HG03196 (cell line): ENCODE results near the gene MYLK.

Experiments
- ATAC-seq: cut with Tn5 transposase; IDR thresholded peaks from one replicate; pipeline ENCODE4 v1.9.1; 2021; ENCODE audit not compliant: unreplicated experiment

MYLK gene

DNA sequence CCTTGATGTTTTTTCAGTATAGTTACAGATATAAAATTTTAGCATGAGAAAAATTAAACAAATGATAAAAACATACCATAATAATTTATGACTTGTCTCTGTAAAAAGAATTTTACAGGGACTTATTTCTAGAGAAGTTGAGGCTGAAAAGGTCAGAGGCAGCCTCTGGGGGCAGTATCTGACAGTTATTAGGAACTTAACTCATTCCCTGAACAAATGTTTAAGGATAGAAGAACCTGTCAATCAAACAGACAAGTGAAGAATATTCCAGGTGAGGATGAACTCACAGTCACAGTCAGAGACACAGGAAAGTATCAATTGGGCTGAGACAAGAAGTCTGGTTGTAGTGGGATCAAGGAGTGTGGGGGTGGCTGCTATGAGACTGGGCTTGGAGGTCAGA is 7.3 kb downstream of the MYLK start:
- no peak for ATAC-seq

GRCh38 chr3:123872621-123873020 is 11.5 kb downstream of the MYLK start:
- ATAC-seq: no peak

DNA sequence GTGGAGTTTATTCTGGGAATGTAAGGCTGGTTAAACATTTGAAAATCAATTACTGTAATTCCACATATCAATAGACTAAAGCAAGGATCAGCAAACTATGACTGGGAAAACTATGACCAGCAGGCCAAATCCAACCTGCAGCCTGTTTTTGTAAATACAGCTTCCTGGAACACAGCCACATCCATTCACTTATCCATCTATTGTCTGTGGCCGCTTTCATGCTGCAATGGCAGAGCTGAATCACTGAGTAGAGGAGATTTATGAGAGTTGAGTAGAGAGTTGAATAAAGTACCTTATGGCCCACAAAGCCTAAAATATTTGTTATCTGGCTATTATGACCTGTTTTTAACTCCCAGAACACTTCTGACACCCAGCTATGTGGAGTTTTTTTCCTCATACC is 12.2 kb downstream of the MYLK start:
- no peak for ATAC-seq

DNA sequence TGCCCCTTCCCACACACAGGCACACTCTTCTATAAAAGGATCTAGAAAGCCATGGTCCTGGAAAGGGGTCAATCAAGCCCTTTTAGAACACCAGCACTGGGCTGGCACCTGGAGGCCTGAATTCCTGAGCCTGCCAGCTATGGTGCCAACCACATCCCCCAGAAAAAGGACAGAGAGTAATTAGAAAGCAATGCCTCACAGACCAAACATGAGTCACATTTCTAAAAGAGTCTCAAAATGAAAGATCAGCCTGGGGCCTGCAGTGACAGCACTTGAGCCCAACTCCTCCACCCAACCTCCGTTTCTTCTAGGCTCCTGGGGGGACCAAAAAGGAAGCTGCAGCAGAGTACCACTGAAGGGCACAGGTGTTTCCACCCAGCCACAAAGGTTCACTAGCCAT is 14.1 kb downstream of the MYLK start:
- ATAC-seq: no peak

DNA sequence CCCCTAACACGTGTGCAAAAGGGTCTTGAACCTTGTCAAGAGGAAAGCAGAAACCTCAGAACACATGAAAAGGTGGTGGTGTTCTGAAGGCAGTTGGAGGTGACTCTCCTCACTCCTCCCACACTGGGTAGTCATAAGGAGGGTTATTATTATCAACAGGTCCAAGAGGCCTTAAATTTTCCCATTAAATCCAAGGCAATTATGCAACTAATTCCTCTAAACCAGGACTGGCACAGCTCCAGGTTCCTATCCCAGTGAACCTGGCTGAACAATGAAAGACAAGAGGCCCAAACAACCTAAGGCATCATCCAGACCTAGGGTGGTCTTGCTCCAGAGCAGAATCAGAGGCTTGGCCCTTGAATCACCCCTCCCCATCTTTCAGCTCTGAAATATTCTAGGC is 15.0 kb downstream of the MYLK start:
- ATAC-seq: no peak

- ATAC-seq: no peak
Observed at GRCh38 chr3:123864706-123865105, 19.4 kb downstream of the MYLK start.

- no peak for ATAC-seq
Observed at GRCh38 chr3:123862152-123862551, 22.0 kb downstream of the MYLK start.

DNA sequence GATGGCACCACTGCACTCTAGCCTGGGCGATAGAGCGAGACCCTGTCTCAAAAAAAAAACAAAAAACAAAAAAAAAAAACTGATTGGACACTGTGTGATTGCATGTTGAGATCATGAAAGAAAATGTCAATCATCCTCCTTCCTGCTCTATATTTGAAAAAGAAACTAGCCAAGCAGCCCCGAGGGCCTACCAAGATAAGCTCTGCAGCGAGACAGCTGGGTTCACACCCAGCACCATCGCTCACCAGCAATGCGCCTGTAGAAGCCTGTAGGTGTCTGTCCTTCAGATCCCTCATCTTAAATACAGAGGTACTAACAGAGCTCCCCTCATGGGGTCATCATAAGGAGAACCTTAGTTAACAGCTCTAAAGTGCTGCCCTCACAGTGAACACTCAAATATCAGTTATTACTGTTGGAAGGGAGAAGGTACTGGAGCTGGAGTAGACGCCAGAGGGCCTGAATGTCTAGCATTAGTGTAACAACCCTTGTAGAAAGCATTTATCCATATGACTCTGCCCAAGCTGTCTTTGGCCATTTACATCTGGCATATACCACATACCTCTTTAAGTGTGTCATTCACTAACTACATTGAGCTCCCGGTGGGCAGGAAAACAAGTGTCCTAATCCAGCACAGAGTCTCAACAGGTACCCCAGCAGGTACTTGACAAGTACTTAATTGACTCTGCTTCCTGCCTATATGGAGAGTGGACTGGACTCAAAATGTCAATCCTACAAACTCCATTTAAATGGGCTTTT is 22.9 kb downstream of the MYLK start:
- no peak for ATAC-seq

DNA sequence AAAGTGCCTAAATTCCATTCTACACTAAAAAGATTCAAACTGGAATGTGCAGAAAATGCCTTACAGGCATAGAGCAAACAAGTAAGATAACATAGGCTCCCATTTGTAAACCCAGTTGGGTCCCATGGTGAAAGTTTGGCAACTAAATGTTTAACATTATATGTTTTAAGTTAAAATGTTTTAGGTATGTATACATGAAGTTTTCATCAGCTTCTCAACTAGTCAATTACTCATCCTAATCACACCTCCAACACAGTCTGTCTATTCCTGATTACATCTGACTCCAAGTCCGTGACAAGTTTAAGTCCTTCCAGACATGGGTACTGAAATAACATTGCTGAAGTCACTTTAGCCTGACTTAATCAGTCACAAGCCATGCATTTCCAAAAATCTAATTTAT is 25.0 kb downstream of the MYLK start:
- ATAC-seq: no peak

DNA sequence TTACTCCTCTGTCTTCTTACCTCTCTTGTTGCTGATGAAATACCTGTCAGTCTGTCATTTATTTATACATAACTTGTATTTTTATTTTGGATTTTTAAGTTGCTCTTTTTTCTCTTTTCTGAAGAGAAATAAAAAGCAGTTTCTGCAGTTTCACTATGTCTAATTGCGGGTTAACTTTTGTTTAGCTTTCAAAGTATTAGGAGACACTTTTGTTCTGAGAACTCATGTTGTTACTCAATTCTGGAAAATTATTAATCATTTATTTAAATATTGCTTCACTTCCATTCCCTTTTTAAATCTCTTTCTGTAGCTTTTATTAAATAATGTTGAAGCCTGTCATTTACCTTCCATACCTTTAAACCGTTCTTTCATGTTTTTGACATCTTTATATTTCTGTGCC is 29.2 kb downstream of the MYLK start:
- no peak for ATAC-seq

GRCh38 chr3:123853686-123854372 is 30.3 kb downstream of the MYLK start:
- no peak for ATAC-seq

GRCh38 chr3:123847209-123847608 is 36.9 kb downstream of the MYLK start:
- ATAC-seq: no peak

GRCh38 chr3:123843668-123844067 is 40.5 kb downstream of the MYLK start:
- ATAC-seq: no peak

- no peak for ATAC-seq
Observed at GRCh38 chr3:123842711-123843110, 41.4 kb downstream of the MYLK start.

- no peak for ATAC-seq
Observed at GRCh38 chr3:123841476-123842238, 42.5 kb downstream of the MYLK start.

- no peak for ATAC-seq
Observed at GRCh38 chr3:123840961-123841360, 43.2 kb downstream of the MYLK start.

DNA sequence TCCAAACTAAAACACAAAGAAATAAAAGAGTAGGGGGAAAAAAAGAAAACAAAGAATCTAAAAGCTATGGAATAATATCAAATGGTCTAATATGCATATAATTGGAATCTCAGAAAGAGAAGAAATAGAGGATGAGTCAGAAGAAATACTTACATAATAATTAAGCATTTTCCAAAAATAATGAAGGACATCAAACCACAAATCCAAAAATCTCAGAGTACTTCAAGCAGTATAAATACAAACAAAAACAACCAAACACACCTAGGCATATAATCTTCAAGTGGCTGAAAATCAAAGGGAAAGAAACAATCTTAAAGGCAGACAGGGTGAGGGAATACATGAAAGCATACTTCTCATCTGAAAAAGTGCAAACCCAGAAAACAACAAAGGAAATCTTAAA is 46.3 kb downstream of the MYLK start:
- ATAC-seq: no peak

DNA sequence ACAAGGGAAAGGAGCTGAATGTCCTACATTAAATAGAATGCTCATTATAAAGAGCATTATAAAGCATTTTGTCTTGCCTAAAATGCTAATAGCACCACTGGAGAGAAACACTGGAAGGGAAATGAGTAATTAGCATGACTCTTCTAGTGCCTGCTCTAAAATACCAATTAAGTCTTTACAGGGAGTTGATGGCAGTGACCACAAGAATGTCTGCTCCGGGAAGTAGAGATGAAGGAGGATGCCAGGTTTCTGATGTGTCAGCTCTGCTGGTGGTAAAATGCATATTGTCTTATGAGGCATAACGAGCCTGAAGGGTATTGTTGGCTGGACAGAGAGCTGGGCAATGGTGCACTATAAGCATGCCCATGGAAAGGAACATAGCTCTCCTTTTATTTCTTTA is 49.5 kb downstream of the MYLK start:
- no peak for ATAC-seq

DNA sequence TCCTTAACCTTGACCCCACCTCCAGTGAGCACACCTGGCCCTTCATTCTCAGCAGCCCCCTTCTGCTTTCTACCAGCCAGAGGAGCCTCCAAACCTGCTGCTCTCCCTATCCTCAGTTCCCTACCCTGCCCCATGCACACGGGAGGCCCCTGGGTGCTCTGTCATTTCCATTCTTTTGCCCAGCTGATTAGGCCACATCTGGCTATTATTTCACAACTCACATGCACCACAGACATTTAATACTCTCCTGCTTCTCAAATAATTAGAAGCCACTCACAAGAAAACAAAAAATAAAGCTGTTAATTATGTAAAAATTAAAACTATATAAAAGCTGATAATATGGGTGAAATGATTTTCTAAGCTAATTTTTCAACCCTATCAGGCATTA is 50.7 kb downstream of the MYLK start:
- ATAC-seq: no peak

GRCh38 chr3:123832692-123833397 is 51.3 kb downstream of the MYLK start:
- no peak for ATAC-seq

- no peak for ATAC-seq
Observed at GRCh38 chr3:123831420-123831819, 52.7 kb downstream of the MYLK start.
